Esophagus muscularis mucosa (tissue), 4 donors: Measurements from ENCODE around the gene CDC20B. TPM values are rescaled to one million over a fixed set of nuclear protein-coding genes. Genes with fewer than 3 reads are reported as not detected.
"Not testable (repeated sequence)": the region's sequence is repeated elsewhere in the genome, so short reads cannot be mapped to it uniquely, and the experiment has no call there.

Experiments
- DNase-seq: peaks from one replicate; pipeline ENCODE4 v3.0.0-alpha.2; 2017; ENCODE audit errors: extremely low spot score
- H3K27ac ChIP-seq, 4 donors: fragments of 200-600 bp; sonication (generic); replicated peaks in 1 of 4; 1 replicate in 3 of 4; 2 replicates in 1 of 4; pipeline ENCODE4 v1.5.1; 2016 to 2019; ENCODE audit warnings: mild to moderate bottlenecking in 1 of 4
- H3K27me3 ChIP-seq, 4 donors: fragments of 200-600 bp; sonication (generic); one replicate each; pipeline versions ENCODE4 v1.5.1 to v1.6.0; 2016 to 2019
- H3K36me3 ChIP-seq, 4 donors: fragments of 200-600 bp; sonication (generic); one replicate each; pipeline ENCODE4 v1.5.1; 2016 to 2019
- H3K4me1 ChIP-seq, 4 donors: fragments of 200-600 bp; sonication (generic); one replicate each; pipeline ENCODE4 v1.5.1; 2016 to 2019
- H3K4me3 ChIP-seq, 4 donors: fragments of 200-600 bp; sonication (generic); 1 replicate in 2 of 4; 2 replicates in 2 of 4; pipeline ENCODE4 v1.5.1; 2016 to 2019; ENCODE audit warnings: mild to moderate bottlenecking in 4 of 4, moderate library complexity in 1 of 4
- H3K9me3 ChIP-seq, 4 donors: fragments of 200-600 bp; sonication (generic); 1 replicate in 3 of 4; 2 replicates in 1 of 4; pipeline ENCODE4 v1.5.1; 2016 to 2019
- EP300 ChIP-seq: sonication (generic); formaldehyde crosslinking; IDR thresholded peaks from one replicate; pipeline ENCODE4 v1.6.1; 2017; ENCODE audit warnings: antibody characterized with exemption
- POLR2A ChIP-seq: fragments of 450-650 bp; IDR thresholded peaks from one replicate; pipeline ENCODE4 v1.6.1; 2017; ENCODE audit warnings: antibody characterized with exemption, moderate library complexity, mild to moderate bottlenecking, low read depth
- POLR2AphosphoS5 ChIP-seq, 2 donors: sonication (generic); formaldehyde crosslinking; IDR thresholded peaks; one replicate each; pipeline ENCODE4 v1.6.1; 2017; ENCODE audit warnings: antibody characterized with exemption in 2 of 2
- WGBS: methylation state at CpG from one replicate; pipeline ENCODE4 v1.1.5; 2018; 5-methylcytosine and 5-hydroxymethylcytosine counted together
- intact Hi-C: fragments of 100-400 bp; cut with DNase I; formaldehyde crosslinking; loops from one replicate; pipeline ENCODE4 v1.15.1; 2023
- total RNA-seq, 4 donors: library from RNA; depleted of rRNA; stranded (reverse); fragments of >200 nt; gene quantifications; one replicate each; pipeline versions ENCODE4 v1.1.0 to v1.2.1, GENCODE V29; 2016
- TF ChIP-seq, protein P1 (sequence below), 3 experiments: fragments of 200-600 bp in 2 of 3; fragments of 450-650 bp in 1 of 3; sonication (generic) in 2 of 3; IDR thresholded peaks; one replicate each; pipeline ENCODE4 v1.5.1; 2017 to 2019; ENCODE audit warnings: antibody characterized with exemption in 3 of 3, mild to moderate bottlenecking in 2 of 3, moderate library complexity in 1 of 3

The CDC20B gene
- total RNA-seq, 4 donors from 2014 or later, result not detected

DNA sequence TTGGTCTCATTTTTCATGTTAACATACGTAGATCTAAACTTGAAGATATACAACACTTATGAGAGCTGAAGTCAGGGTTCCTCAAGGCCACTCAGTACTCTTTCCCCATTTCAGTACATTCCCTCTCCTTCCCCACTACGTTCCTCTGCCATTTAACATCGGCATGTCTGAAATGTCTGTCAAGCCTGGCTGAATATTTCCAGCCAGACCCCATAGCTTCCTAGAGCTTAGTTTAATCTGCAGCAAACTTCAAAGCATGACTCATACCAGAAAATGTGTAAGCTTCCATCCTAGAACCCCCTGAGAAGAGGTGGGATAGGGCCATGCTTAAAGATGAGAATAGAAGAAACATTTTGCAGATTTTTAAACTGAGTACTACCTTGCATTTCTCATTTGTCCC, 64.3 kb downstream of the CDC20B start:
- H3K4me3 ChIP-seq, result no peak overlapping the region
- no peak overlapping the region for H3K27ac ChIP-seq
- TF ChIP-seq POLR2A (no peak), EP300 (no peak), POLR2AphosphoS5 (IDR thresholded peaks at IDR 0.05) (no peak)
- TF ChIP-seq, protein P1, sequence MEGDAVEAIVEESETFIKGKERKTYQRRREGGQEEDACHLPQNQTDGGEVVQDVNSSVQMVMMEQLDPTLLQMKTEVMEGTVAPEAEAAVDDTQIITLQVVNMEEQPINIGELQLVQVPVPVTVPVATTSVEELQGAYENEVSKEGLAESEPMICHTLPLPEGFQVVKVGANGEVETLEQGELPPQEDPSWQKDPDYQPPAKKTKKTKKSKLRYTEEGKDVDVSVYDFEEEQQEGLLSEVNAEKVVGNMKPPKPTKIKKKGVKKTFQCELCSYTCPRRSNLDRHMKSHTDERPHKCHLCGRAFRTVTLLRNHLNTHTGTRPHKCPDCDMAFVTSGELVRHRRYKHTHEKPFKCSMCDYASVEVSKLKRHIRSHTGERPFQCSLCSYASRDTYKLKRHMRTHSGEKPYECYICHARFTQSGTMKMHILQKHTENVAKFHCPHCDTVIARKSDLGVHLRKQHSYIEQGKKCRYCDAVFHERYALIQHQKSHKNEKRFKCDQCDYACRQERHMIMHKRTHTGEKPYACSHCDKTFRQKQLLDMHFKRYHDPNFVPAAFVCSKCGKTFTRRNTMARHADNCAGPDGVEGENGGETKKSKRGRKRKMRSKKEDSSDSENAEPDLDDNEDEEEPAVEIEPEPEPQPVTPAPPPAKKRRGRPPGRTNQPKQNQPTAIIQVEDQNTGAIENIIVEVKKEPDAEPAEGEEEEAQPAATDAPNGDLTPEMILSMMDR (IDR thresholded peaks at IDR 0.05), result no peak
- intact Hi-C loops, result no loop called here
- no peak for DNase-seq
- WGBS, result 73% methylated on average over 3 of the region's 3 CpGs
- peaks cover 0 to 4% (median 2%) of the 10 kb centered on the region in 4 donors for H3K27me3 ChIP-seq
- no peaks in the 10 kb centered on the region for H3K9me3 ChIP-seq
- no peaks in the 10 kb centered on the region for H3K36me3 ChIP-seq
- no peaks in the 10 kb centered on the region for H3K4me1 ChIP-seq

DNA sequence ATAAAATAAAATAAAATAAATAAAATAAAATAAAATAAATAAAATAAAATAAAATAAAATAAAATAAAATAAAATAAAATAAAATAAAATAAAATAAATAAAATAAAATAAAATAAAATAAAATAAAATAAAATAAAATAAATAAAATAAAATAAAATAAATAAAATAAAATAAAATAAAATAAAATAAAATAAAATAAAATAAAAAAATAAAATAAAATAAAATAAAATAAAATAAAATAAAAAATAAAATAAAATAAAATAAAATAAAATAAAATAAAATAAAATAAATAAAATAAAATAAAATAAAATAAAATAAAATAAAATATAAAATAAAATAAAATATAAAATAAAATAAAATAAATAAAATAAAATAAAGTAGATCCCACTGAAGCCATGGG, 67.0 kb downstream of the CDC20B start:
- intact Hi-C loops, H3K27me3 ChIP-seq, DNase-seq, H3K27ac ChIP-seq, H3K4me1 ChIP-seq, H3K36me3 ChIP-seq, H3K9me3 ChIP-seq, H3K4me3 ChIP-seq: not testable (repeated sequence)

DNA sequence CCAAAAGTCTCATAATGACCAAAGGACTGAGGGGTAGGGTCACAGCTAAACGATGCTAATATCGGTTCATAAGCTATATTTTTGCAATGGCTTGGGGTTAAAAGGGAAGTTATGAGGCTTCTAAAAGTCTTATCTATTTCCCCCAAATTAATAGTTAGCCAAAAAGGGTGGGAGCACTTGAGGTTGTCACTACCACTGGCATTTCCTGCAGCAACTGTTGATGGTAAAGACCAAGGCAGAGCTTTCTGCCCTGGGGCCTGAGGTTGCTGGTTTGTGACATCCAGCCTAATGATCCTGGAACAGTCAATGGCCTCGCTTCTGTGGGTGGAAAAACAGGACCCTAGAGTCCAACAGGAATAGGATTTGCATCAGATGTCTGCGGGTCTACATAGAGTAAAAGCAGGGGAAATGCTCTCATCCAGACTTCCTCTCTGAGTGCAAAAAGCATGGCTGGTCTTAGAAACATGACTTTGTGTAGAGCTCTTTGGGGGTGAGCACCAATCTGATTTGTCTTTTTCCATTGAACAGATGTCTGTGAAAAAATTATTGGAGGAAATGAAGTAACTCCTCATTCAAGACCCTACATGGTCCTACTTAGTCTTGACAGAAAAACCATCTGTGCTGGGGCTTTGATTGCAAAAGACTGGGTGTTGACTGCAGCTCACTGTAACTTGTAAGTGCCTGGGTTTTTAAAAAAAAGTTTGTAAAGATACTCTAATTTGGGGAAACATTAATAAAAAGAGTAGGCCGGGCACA, 67.9 kb downstream of the CDC20B start:
- peak; percentile 55 for DNase-seq
- TF ChIP-seq POLR2AphosphoS5 (IDR thresholded peaks at IDR 0.05), result no peak
- intact Hi-C loops, result no loop called here

DNA sequence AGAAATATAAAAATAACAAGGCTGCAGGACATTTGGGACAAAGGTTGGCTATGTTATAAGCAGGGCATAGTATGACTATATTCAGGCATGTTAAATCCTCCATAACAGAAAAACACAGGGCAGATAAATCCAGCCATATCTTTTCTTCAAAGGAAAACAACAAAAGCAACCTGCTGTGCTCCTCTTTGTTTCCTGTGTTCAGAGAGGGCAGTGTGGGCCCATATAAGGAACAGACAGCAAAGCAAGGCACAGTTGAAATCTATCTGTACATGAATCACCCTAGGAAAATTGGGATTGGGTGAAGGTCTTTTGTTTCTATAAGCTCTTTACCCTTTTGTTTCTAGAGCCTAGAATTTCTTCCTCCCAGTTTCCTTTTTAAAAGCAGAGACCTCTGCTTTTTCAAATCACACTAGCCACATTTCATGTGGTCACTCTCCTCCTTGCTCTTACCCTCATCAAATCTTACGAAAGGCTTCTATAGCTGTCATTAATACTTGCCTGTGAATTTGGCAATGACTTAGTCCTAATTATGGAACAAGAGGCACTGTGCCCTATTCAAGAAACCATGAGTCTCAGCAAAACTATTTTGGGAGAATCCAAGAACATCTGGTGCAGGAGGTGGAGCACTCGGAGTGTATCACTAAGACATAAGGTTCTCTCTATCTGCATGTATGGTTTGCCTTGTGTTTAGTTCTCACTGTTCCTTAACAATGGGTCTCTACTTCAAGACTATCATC, 68.8 kb downstream of the CDC20B start:
- H3K27me3 ChIP-seq, result peaks cover 0 to 4% (median 0%) of the 10 kb centered on the region in 4 donors
- WGBS, result 93% methylated on average over 2 of the region's 2 CpGs
- H3K36me3 ChIP-seq, result no peaks in the 10 kb centered on the region
- DNase-seq, result no peak
- H3K4me1 ChIP-seq, result no peaks in the 10 kb centered on the region
- H3K4me3 ChIP-seq, result no peak overlapping the region
- H3K27ac ChIP-seq, result no peak overlapping the region
- TF ChIP-seq EP300 (no peak), POLR2AphosphoS5 (IDR thresholded peaks at IDR 0.05) (no peak), POLR2A (no peak)
- TF ChIP-seq, protein P1 (IDR thresholded peaks at IDR 0.05), result no peak
- H3K9me3 ChIP-seq, result peaks cover 0 to 5% (median 0%) of the 10 kb centered on the region in 4 donors
- intact Hi-C loops, result no loop called here

More for the DNA sequence above, 67.9 kb downstream of the CDC20B start:
- Histone ChIP-seq H3K36me3 (no peaks in the 10 kb centered on the region), H3K4me1 (no peaks in the 10 kb centered on the region), H3K9me3 (peaks cover 0 to 5% (median 0%) of the 10 kb centered on the region in 4 donors), H3K27ac (no peak overlapping the region), H3K4me3 (no peak overlapping the region), H3K27me3 (peaks cover 0 to 4% (median under 1%) of the 10 kb centered on the region in 4 donors)
- 87% methylated on average over 5 of the region's 5 CpGs for WGBS

DNA sequence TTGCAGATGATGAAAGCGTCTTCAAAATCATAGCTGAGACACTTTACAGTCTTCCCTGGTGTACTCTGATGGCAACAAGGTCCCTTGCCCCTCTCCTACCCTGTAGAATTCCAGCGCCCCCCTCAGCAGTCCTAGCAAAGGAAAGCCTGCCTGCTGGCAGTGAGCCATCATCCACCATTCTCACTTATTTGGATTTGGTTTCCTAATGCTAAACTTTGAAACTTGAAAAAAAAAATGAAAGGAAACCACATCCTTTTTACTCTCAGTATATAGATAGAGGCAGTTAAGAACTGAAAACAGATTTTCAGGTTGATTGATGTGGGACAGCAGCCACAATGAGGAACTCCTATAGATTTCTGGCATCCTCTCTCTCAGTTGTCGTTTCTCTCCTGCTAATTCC, 70.6 kb downstream of the CDC20B start, which contains the start of gene GZMA:
GZMA (plus strand) TSS at position 299 of the 400 bp plus-strand sequence; CDS start at position 336, 37 bp downstream.
- intact Hi-C loops, result no loop called here
- WGBS, result 33% methylated on average over 3 of the region's 3 CpGs
- Histone ChIP-seq H3K36me3 (no peaks in the 10 kb centered on the region), H3K27ac (no peak within 1 kb of the TSS), H3K9me3 (peaks cover 0 to 5% (median 0%) of the 10 kb centered on the region in 4 donors), H3K4me1 (no peaks in the 10 kb centered on the region), H3K27me3 (no peaks in the 10 kb centered on the region), H3K4me3 (no peak within 1 kb of the TSS)
- TF ChIP-seq POLR2A (no peak), EP300 (no peak), POLR2AphosphoS5 (IDR thresholded peaks at IDR 0.05) (no peak)
- TF ChIP-seq, protein P1 (IDR thresholded peaks at IDR 0.05), result no peak
- DNase-seq, result no peak
